Bronchial epithelial cell (primary cell): ENCODE measurements around the gene VSIG10L2. TPM values are rescaled to one million over a fixed set of nuclear protein-coding genes. Genes with fewer than 3 reads are reported as not detected.
"Not testable (repeated sequence)": the region's sequence is repeated elsewhere in the genome, so short reads cannot be mapped to it uniquely, and the experiment has no call there.

ENCODE experiments used
- DNase-seq: peaks from one replicate; pipeline ENCODE4 v3.0.0-alpha.2; 2010; ENCODE audit warnings: low read depth
- FAIRE-seq: peaks from 2 replicates; lab custom pipeline; 2011; peaks lifted over from hg19 to GRCh38; lab: Jason Lieb, UNC
- H3K27me3 ChIP-seq: 2 replicates; pipeline ENCODE4 v1.5.1; 2011; ENCODE audit warnings: low read length; ENCODE audit not compliant: control insufficient read depth, insufficient read depth
- H3K36me3 ChIP-seq: 2 replicates; pipeline ENCODE4 v1.5.1; 2011; ENCODE audit warnings: low read length; ENCODE audit not compliant: control insufficient read depth, insufficient read depth
- H3K4me3 ChIP-seq: 2 replicates; pipeline ENCODE4 v1.5.1; 2011; ENCODE audit warnings: mild to moderate bottlenecking, low read depth, low read length, control low read depth
- CTCF ChIP-seq: IDR thresholded peaks from 2 replicates; pipeline ENCODE4 v1.5.1; 2011; ENCODE audit warnings: mild to moderate bottlenecking, moderate library complexity, low read length, control low read depth, inconsistent platforms; ENCODE audit not compliant: insufficient read depth, severe bottlenecking
- total RNA-seq: library from RNA; depleted of rRNA; stranded (reverse); fragments of >200 nt; gene quantifications from 2 replicates; pipeline ENCODE4 v1.2.1, GENCODE V29; 2014

VSIG10L2 gene
- total RNA-seq, 1 donor from 2014 or later: not detected

- FAIRE-seq (no peak), DNase-seq (no peak)
- H3K27me3 ChIP-seq: peaks cover 2% of the 10 kb centered on the region
- H3K36me3 ChIP-seq: peaks cover 2% of the 10 kb centered on the region
- no peak for TF ChIP-seq CTCF
- no peak overlapping the region for H3K4me3 ChIP-seq
These were observed 41.2 kb upstream of the VSIG10L2 start for GRCh38 chr11:125904678-125905077.

- Histone ChIP-seq H3K36me3 (no peaks in the 10 kb centered on the region), H3K4me3 (no peak overlapping the region), H3K27me3 (no peaks in the 10 kb centered on the region)
- FAIRE-seq (no peak), DNase-seq (no peak)
- no peak for TF ChIP-seq CTCF
These were observed 35.5 kb upstream of the VSIG10L2 start for GRCh38 chr11:125910226-125910849.

GRCh38 chr11:125914601-125915000 is 31.2 kb upstream of the VSIG10L2 start:
- FAIRE-seq: not testable (repeated sequence)

GRCh38 chr11:125916683-125917347 is 29.0 kb upstream of the VSIG10L2 start:
- Histone ChIP-seq H3K27me3 (peaks cover 2% of the 10 kb centered on the region), H3K4me3 (no peak overlapping the region), H3K36me3 (no peaks in the 10 kb centered on the region)
- DNase-seq (no peak), FAIRE-seq (no peak)
- TF ChIP-seq CTCF: no peak

More at GRCh38 chr11:125914601-125915000, 31.2 kb upstream of the VSIG10L2 start:
- not testable (repeated sequence) for H3K4me3 ChIP-seq, H3K27me3 ChIP-seq, DNase-seq, H3K36me3 ChIP-seq

GRCh38 chr11:125918140-125918840 is 27.6 kb upstream of the VSIG10L2 start:
- DNase-seq (no peak), FAIRE-seq (no peak)
- TF ChIP-seq CTCF: no peak
- H3K27me3 ChIP-seq: peaks cover 2% of the 10 kb centered on the region
- no peak overlapping the region for H3K4me3 ChIP-seq
- H3K36me3 ChIP-seq: no peaks in the 10 kb centered on the region

DNA sequence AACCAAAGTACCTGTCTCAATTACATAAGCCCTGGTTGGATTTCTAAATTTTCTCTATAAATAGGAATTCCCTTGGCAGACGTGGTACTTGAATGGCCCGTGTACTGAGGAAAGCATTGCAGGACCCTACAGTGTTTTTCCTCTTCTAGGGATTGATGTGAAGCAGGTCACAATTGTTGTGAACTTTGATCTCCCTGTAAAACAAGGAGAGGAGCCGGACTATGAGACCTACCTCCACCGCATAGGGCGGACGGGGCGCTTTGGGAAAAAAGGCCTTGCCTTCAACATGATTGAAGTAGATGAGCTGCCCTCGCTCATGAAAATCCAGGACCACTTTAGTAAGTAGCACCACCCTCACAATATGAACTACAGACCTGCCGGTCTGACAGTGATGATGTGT is 24.8 kb upstream of the VSIG10L2 start:
- no peak for DNase-seq
- Histone ChIP-seq H3K36me3 (no peaks in the 10 kb centered on the region), H3K27me3 (peaks cover 2% of the 10 kb centered on the region), H3K4me3 (no peak overlapping the region)
- TF ChIP-seq CTCF: no peak
- no peak for FAIRE-seq
